ENCODE data around the gene CTAG1A.
"Not testable (repeated sequence)": the region's sequence is repeated elsewhere in the genome, so short reads cannot be mapped to it uniquely, and the experiment has no call there.

The CTAG1A gene

DNA sequence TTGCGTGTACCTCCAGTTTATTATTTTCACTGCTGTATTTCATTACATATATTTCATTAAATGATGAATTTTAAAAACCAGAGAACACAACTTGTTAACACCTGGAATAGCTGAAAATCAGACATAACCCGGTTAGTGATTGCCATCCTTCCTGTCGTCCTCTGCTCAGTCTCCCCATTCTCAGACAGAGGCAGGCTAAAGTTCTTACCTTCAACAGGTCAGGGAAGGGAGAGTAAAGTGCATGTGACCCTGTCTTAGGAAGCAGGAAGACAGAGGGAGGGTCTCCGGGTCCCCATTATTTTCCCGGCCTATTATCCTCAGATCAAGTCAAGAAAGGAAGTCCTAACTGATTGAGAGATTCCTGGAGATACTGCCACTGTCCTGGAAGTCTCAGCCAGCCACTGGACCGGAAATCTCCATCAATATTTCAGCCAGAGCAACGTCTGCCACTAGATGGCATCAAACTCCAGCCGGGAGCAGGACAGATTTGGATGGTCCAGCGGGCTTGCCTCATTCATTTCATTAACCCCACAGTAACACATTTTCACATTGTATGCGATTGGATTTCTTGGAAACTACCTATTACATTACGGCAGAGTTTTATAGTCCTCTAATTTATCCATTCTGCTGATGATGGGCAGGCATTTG lies 36.0 kb downstream of the CTAG1A start:
- not testable (repeated sequence) for DNase-seq

DNA sequence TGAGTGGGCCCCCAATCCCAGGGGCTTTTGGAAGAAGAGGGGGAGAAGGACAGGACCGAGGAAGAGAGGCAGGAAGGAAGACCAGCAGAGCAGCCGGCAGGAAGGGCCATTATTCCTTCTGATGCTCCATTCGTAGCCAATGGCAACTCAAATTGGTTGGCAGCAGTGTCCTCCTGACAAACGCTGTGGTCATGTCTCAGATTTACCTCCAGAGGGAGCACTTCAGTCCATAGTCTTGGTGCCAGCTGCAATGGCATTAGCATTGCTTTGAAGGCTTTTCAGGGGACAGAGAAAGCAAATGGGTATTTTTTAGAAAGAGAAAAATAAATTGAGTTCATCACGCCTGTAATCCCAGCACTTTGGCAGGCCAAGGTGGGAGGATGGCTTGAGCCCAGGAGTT lies 44.0 kb downstream of the CTAG1A start:
- DNase-seq, result not testable (repeated sequence)

- not testable (repeated sequence) for DNase-seq
These were observed 46.0 kb downstream of the CTAG1A start for GRCh38 chrX:154630949-154631348.

DNA sequence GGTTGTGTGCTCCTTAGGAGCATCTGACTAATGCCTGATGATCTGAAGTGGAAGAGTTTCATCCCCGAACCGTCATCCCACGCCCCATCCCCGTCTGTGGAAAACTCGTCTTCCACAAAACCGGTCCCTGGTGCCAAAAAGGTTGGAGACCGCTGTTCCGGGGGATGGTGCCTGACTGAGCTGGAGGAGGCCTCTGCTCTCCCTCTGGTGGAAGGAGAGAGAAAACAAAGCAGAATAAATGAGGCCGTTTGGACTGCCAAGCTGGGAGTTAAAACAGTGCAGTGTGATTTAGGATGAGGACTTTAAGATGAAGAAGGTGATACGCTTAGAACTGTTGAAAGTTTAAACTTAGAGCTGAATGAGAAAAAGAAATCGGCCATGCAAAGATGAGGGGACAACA lies 48.7 kb downstream of the CTAG1A start:
- not testable (repeated sequence) for DNase-seq

Data from NCI-H524 (cell line).